AG04449 (cell line): ENCODE results near the gene OR52D1.

Source experiments
- CTCF ChIA-PET: fragments of 350-600 bp; formaldehyde crosslinking; extraction: SDS; loops from one replicate; lab custom pipeline; 2021; ENCODE audit warnings: antibody characterized with exemption; lab: Yijun Ruan, JAX
- POLR2A ChIA-PET: fragments of 400-600, 350-600 bp; formaldehyde crosslinking; extraction: SDS; loops from one replicate; lab custom pipeline; 2020; ENCODE audit warnings: antibody characterized with exemption, inconsistent platforms; lab: Yijun Ruan, JAX
- DNase-seq: peaks from one replicate; pipeline ENCODE4 v3.0.0-alpha.2; 2010; ENCODE audit warnings: low read depth, low spot score
- H3K4me3 ChIP-seq: 2 replicates; pipeline ENCODE4 v1.5.1; 2011; ENCODE audit warnings: low read depth, mild to moderate bottlenecking, control low read depth, low read length
- CTCF ChIP-seq: IDR thresholded peaks from one replicate; pipeline ENCODE4 v1.5.1; 2011; ENCODE audit warnings: mild to moderate bottlenecking, moderate library complexity, low read length, control low read depth, inconsistent platforms; ENCODE audit not compliant: insufficient read depth; ENCODE audit errors: missing control alignments

Gene OR52D1

GRCh38 chr11:5531053-5531831 is 42.8 kb downstream of the OR52D1 start:
- CTCF ChIA-PET, result interaction anchor here (1.2 kb wide), 1 partner anchor 56 kb away, joined by 3 read pairs; no protein-coding TSS in a partner anchor
- H3K4me3 ChIP-seq, result no peak overlapping the region
- POLR2A ChIA-PET, result no interaction called here
- DNase-seq, result no peak
- TF ChIP-seq CTCF, result no peak

- TF ChIP-seq CTCF, result no peak
- H3K4me3 ChIP-seq, result no peak overlapping the region
- POLR2A ChIA-PET, result no interaction called here
- CTCF ChIA-PET, result no interaction called here
- no peak for DNase-seq
Observed at GRCh38 chr11:5534046-5534445, 45.6 kb downstream of the OR52D1 start.

- CTCF ChIA-PET, result no interaction called here
- POLR2A ChIA-PET, result no interaction called here
- TF ChIP-seq CTCF, result no peak
- DNase-seq, result no peak
- no peak overlapping the region for H3K4me3 ChIP-seq
Observed at GRCh38 chr11:5536482-5536881, 48.0 kb downstream of the OR52D1 start.
